Progenitor cell of endocrine pancreas (in vitro differentiated cells): ENCODE results near the gene HP1BP3. TPM values are rescaled to one million over a fixed set of nuclear protein-coding genes. Genes with fewer than 3 reads are reported as not detected.

Experiments
- DNase-seq: peaks from one replicate; pipeline ENCODE4 v3.0.0; 2021; ENCODE audit warnings: low spot score; ENCODE audit not compliant: unreplicated experiment
- H3K27ac Mint-ChIP-seq: 2 replicates; pipeline ENCODE4 v1.8.0; 2021; ENCODE audit warnings: mild to moderate bottlenecking, moderate library complexity, mixed read lengths
- H3K27me3 Mint-ChIP-seq: 2 replicates; pipeline ENCODE4 v1.8.0; 2021; ENCODE audit warnings: mixed read lengths
- H3K36me3 Mint-ChIP-seq: 2 replicates; pipeline ENCODE4 v1.8.0; 2022; ENCODE audit warnings: mixed read lengths; ENCODE audit not compliant: insufficient read depth
- H3K4me1 Mint-ChIP-seq: 2 replicates; pipeline ENCODE4 v1.8.0; 2021; ENCODE audit warnings: low read depth, mixed read lengths
- H3K4me3 Mint-ChIP-seq: 2 replicates; pipeline ENCODE4 v1.8.0; 2021; ENCODE audit warnings: low read depth, mild to moderate bottlenecking, moderate library complexity, mixed read lengths
- H3K9me3 Mint-ChIP-seq: 2 replicates; pipeline ENCODE4 v1.8.0; 2021; ENCODE audit warnings: low read depth, mixed read lengths
- total RNA-seq: library from RNA; stranded (reverse); gene quantifications from 2 replicates; pipeline ENCODE4 v1.2.1, GENCODE V29; 2021
- TF ChIP-seq, protein P1 (sequence below): fragments of 200-600 bp; sonication (generic); IDR thresholded peaks from one replicate; pipeline ENCODE4 v1.5.0; 2021; ENCODE audit warnings: antibody characterized with exemption, mild to moderate bottlenecking; ENCODE audit not compliant: unreplicated experiment

The HP1BP3 gene
- total RNA-seq, 1 donor from 2014 or later: 385 TPM

DNA sequence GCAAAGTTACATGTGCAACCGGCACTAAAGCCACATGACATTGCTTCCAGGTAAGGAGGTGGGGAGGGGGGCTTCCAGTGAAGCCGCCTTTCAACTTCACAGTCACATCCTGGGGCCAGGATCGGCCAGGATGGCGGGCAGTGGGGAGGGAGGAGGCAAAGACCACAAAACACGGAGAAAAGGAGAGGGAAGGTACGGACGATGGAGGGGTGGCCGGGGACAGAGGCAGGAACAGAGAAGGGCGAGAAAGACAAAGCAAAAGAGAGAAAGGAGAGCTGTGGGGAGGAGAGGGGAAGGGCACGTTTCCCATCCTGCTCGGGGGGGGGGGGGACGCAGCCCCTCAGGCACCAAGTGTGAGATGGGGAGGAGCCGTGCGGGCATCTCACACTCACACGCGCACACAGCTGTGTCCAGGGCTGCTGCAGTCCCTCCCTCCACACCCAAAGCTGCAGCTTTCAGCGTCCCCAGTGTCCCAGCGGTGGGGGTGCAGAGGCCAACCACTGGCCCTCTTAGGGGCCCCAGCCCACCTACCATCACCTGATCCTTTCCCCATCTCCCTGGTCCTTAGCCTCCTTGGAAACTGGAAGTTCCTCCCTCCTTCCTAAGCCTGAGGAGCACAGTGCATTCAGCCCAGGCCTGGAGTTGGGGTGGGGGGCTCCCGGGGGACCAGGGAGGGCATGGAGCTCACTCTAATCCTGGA, 57.0 kb downstream of the HP1BP3 start:
- Mint-ChIP-seq H3K27ac (peak overlapping the region; percentile 35), H3K27me3 (peaks cover 61% of the 10 kb centered on the region), H3K4me1 (peaks cover 11% of the 10 kb centered on the region), H3K9me3 (no peaks in the 10 kb centered on the region), H3K4me3 (peak overlapping the region; percentile 37), H3K36me3 (no peaks in the 10 kb centered on the region)
- TF ChIP-seq, protein P1, sequence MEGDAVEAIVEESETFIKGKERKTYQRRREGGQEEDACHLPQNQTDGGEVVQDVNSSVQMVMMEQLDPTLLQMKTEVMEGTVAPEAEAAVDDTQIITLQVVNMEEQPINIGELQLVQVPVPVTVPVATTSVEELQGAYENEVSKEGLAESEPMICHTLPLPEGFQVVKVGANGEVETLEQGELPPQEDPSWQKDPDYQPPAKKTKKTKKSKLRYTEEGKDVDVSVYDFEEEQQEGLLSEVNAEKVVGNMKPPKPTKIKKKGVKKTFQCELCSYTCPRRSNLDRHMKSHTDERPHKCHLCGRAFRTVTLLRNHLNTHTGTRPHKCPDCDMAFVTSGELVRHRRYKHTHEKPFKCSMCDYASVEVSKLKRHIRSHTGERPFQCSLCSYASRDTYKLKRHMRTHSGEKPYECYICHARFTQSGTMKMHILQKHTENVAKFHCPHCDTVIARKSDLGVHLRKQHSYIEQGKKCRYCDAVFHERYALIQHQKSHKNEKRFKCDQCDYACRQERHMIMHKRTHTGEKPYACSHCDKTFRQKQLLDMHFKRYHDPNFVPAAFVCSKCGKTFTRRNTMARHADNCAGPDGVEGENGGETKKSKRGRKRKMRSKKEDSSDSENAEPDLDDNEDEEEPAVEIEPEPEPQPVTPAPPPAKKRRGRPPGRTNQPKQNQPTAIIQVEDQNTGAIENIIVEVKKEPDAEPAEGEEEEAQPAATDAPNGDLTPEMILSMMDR: no peak
- no peak for DNase-seq

DNA sequence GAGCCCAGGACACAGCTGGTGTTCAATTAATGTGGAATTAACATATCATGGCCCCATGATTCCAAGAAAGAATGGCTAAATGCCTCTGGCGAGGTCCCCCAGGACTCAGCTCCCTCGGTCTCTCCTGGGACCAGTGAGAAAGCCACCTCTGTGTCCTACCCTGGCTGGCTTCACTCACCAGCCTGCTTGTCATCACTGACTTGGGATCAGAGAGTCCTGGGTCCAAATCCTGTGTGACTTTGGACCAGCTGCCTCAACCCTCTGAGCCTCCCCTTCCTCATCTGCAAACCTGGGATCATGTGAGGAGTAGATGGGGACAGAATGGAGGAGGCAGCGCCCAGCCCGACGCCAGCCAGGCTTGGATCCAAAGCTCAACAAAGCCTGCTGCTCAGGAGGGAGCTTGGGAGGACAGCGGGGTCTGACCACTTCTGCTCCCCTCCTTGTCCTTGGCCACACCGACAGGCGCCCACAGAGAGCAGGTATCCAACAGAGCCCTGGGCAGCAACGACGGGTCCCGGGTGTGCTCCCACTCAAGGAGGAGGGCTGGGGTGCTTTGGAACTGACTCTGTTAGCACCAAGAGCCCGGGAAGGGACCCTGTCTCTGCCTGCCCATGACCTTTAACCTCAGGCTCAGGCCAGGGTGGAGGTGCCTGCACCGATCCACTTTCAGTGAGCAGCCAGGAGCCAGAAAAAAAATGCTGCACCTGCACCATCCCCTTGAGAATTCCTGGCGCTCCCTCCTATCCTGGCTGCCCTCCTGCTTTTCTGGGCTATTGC, 57.8 kb downstream of the HP1BP3 start:
- DNase-seq: no peak
- no peaks in the 10 kb centered on the region for H3K36me3 Mint-ChIP-seq
- peaks cover 11% of the 10 kb centered on the region for H3K4me1 Mint-ChIP-seq
- no peak overlapping the region for H3K27ac Mint-ChIP-seq
- H3K9me3 Mint-ChIP-seq: no peaks in the 10 kb centered on the region
- TF ChIP-seq, protein P1: no peak
- H3K4me3 Mint-ChIP-seq: no peak overlapping the region
- H3K27me3 Mint-ChIP-seq: peaks cover 63% of the 10 kb centered on the region

DNA sequence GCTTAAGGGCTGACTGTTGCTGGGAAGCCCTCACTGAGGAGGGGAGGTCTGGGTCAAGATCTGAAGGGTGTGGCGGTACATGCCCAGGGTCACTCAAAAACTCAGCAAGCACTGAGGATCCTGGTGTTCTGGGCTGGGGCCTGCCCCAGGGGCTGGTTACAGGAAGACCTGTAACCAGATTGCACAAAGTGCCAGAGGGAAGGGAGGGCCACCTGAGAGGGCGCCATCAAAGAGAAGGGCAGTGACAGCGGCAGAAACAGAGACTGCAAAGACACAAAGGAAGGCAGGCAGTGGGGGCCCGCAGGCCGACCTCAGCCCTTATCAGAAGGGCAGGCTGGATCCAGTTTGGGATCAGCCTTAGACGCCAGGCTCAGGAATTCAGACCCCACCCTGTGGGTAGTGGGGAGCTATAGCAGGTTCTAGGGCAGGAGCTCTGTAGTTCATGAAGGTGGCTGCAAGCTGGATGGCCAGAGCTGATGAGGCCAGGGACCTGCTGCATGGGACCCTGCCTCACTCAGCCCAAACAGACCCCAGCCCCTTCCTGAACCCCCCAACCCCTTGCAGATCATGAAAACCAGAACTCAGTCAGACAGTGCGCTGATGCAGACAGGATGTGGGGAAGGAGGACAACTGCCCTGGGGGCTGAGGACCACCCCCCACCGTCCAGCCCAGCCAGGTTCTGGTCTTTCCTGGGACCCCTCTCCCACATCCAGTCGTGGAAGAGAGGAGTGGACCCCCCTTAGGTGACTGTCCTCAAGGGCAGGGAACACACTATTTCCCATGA, 58.5 kb downstream of the HP1BP3 start:
- Mint-ChIP-seq H3K36me3 (no peaks in the 10 kb centered on the region), H3K27me3 (peaks cover 57% of the 10 kb centered on the region), H3K27ac (peak overlapping the region; percentile 31), H3K9me3 (no peaks in the 10 kb centered on the region), H3K4me3 (no peak overlapping the region), H3K4me1 (peaks cover 11% of the 10 kb centered on the region)
- no peak for DNase-seq
- TF ChIP-seq, protein P1: no peak

GRCh38 chr1:20727746-20728316, 59.3 kb downstream of the HP1BP3 start:
- H3K4me3 Mint-ChIP-seq: no peak overlapping the region
- H3K27ac Mint-ChIP-seq: peak overlapping the region; percentile 31
- H3K36me3 Mint-ChIP-seq: no peaks in the 10 kb centered on the region
- no peaks in the 10 kb centered on the region for H3K9me3 Mint-ChIP-seq
- peaks cover 50% of the 10 kb centered on the region for H3K27me3 Mint-ChIP-seq
- H3K4me1 Mint-ChIP-seq: peaks cover 8% of the 10 kb centered on the region
- TF ChIP-seq, protein P1: peak; percentile 12
- DNase-seq: no peak
